ENCODE measurements around the gene DRC1.

The DRC1 gene

GRCh38 chr2:26412091-26412673 is 10.5 kb downstream of the DRC1 start:
- H3K27me3 Mint-ChIP-seq = peaks cover 6% of the 10 kb centered on the region

GRCh38 chr2:26414311-26414710 is 12.6 kb downstream of the DRC1 start:
- intact Hi-C loops (cut with micrococcal nuclease) = no loop called here
- Mint-ChIP-seq H3K36me3 (ENCODE audit: low read depth) (no peaks in the 10 kb centered on the region), H3K4me3 (no peak overlapping the region), H3K4me1 (ENCODE audit: low read depth) (peaks cover 24% of the 10 kb centered on the region), H3K27me3 (no peaks in the 10 kb centered on the region), H3K9me3 (peaks cover 8% of the 10 kb centered on the region), H3K27ac (peak overlapping the region; percentile 10)

More at GRCh38 chr2:26412091-26412673, 10.5 kb downstream of the DRC1 start:
- Mint-ChIP-seq H3K4me3 (peak overlapping the region; percentile 72), H3K36me3 (ENCODE audit: low read depth) (no peaks in the 10 kb centered on the region), H3K9me3 (peaks cover 8% of the 10 kb centered on the region), H3K4me1 (ENCODE audit: low read depth) (peaks cover 24% of the 10 kb centered on the region), H3K27ac (peak overlapping the region; percentile 84)
- intact Hi-C loops (cut with micrococcal nuclease) = no loop called here

- intact Hi-C loops (cut with micrococcal nuclease) = no loop called here
Measured at GRCh38 chr2:26421961-26422360, 20.2 kb downstream of the DRC1 start.

GRCh38 chr2:26422947-26423629 is 21.4 kb downstream of the DRC1 start:
- intact Hi-C loops (cut with micrococcal nuclease) = no loop called here
- Mint-ChIP-seq H3K4me3 (no peak overlapping the region), H3K27ac (no peak overlapping the region), H3K4me1 (ENCODE audit: low read depth) (no peaks in the 10 kb centered on the region), H3K36me3 (ENCODE audit: low read depth) (no peaks in the 10 kb centered on the region), H3K9me3 (no peaks in the 10 kb centered on the region), H3K27me3 (no peaks in the 10 kb centered on the region)

More at GRCh38 chr2:26421961-26422360, 20.2 kb downstream of the DRC1 start:
- Mint-ChIP-seq H3K27me3 (no peaks in the 10 kb centered on the region), H3K4me1 (ENCODE audit: low read depth) (no peaks in the 10 kb centered on the region), H3K27ac (no peak overlapping the region), H3K4me3 (no peak overlapping the region), H3K9me3 (peaks cover 2% of the 10 kb centered on the region), H3K36me3 (ENCODE audit: low read depth) (no peaks in the 10 kb centered on the region)

GRCh38 chr2:26423750-26424149 is 22.0 kb downstream of the DRC1 start:
- Mint-ChIP-seq H3K36me3 (ENCODE audit: low read depth) (no peaks in the 10 kb centered on the region), H3K9me3 (no peaks in the 10 kb centered on the region), H3K4me3 (no peak overlapping the region), H3K27me3 (no peaks in the 10 kb centered on the region), H3K27ac (no peak overlapping the region), H3K4me1 (ENCODE audit: low read depth) (no peaks in the 10 kb centered on the region)
- intact Hi-C loops (cut with micrococcal nuclease) = no loop called here

GRCh38 chr2:26424221-26424620 is 22.5 kb downstream of the DRC1 start:
- H3K9me3 Mint-ChIP-seq = no peaks in the 10 kb centered on the region
- H3K27me3 Mint-ChIP-seq = no peaks in the 10 kb centered on the region
- H3K36me3 Mint-ChIP-seq (ENCODE audit: low read depth) = no peaks in the 10 kb centered on the region
- intact Hi-C loops (cut with micrococcal nuclease) = no loop called here
- no peak overlapping the region for H3K4me3 Mint-ChIP-seq
- no peaks in the 10 kb centered on the region for H3K4me1 Mint-ChIP-seq (ENCODE audit: low read depth)
- H3K27ac Mint-ChIP-seq = no peak overlapping the region

- H3K4me3 Mint-ChIP-seq = no peak overlapping the region
- no peak overlapping the region for H3K27ac Mint-ChIP-seq
- intact Hi-C loops (cut with micrococcal nuclease) = no loop called here
- H3K4me1 Mint-ChIP-seq (ENCODE audit: low read depth) = peaks cover 5% of the 10 kb centered on the region
- no peaks in the 10 kb centered on the region for H3K9me3 Mint-ChIP-seq
- no peaks in the 10 kb centered on the region for H3K36me3 Mint-ChIP-seq (ENCODE audit: low read depth)
- peaks cover 4% of the 10 kb centered on the region for H3K27me3 Mint-ChIP-seq
Measured at GRCh38 chr2:26428846-26429245, 27.1 kb downstream of the DRC1 start.

- H3K4me3 Mint-ChIP-seq = no peak overlapping the region
- intact Hi-C loops (cut with micrococcal nuclease) = no loop called here
- H3K27ac Mint-ChIP-seq = no peak overlapping the region
- H3K9me3 Mint-ChIP-seq = no peaks in the 10 kb centered on the region
- peaks cover 5% of the 10 kb centered on the region for H3K4me1 Mint-ChIP-seq (ENCODE audit: low read depth)
- peaks cover 4% of the 10 kb centered on the region for H3K27me3 Mint-ChIP-seq
- no peaks in the 10 kb centered on the region for H3K36me3 Mint-ChIP-seq (ENCODE audit: low read depth)
Measured at GRCh38 chr2:26429779-26430578, 28.3 kb downstream of the DRC1 start.

GRCh38 chr2:26430826-26431225 is 29.1 kb downstream of the DRC1 start:
- no peaks in the 10 kb centered on the region for H3K9me3 Mint-ChIP-seq
- H3K4me1 Mint-ChIP-seq (ENCODE audit: low read depth) = peaks cover 5% of the 10 kb centered on the region
- H3K27me3 Mint-ChIP-seq = peaks cover 4% of the 10 kb centered on the region
- no peak overlapping the region for H3K4me3 Mint-ChIP-seq
- no peaks in the 10 kb centered on the region for H3K36me3 Mint-ChIP-seq (ENCODE audit: low read depth)
- H3K27ac Mint-ChIP-seq = no peak overlapping the region
- intact Hi-C loops (cut with micrococcal nuclease) = no loop called here

GRCh38 chr2:26432363-26432762 is 30.6 kb downstream of the DRC1 start:
- H3K9me3 Mint-ChIP-seq = no peaks in the 10 kb centered on the region

GRCh38 chr2:26432859-26433258 is 31.1 kb downstream of the DRC1 start:
- H3K9me3 Mint-ChIP-seq = no peaks in the 10 kb centered on the region
- peaks cover 4% of the 10 kb centered on the region for H3K27me3 Mint-ChIP-seq
- peaks cover 5% of the 10 kb centered on the region for H3K4me1 Mint-ChIP-seq (ENCODE audit: low read depth)
- intact Hi-C loops (cut with micrococcal nuclease) = no loop called here
- H3K4me3 Mint-ChIP-seq = no peak overlapping the region
- no peak overlapping the region for H3K27ac Mint-ChIP-seq
- no peaks in the 10 kb centered on the region for H3K36me3 Mint-ChIP-seq (ENCODE audit: low read depth)

More at GRCh38 chr2:26432363-26432762, 30.6 kb downstream of the DRC1 start:
- no peak overlapping the region for H3K27ac Mint-ChIP-seq
- peaks cover 5% of the 10 kb centered on the region for H3K4me1 Mint-ChIP-seq (ENCODE audit: low read depth)
- H3K36me3 Mint-ChIP-seq (ENCODE audit: low read depth) = no peaks in the 10 kb centered on the region
- intact Hi-C loops (cut with micrococcal nuclease) = no loop called here
- H3K4me3 Mint-ChIP-seq = no peak overlapping the region
- peaks cover 4% of the 10 kb centered on the region for H3K27me3 Mint-ChIP-seq

GRCh38 chr2:26435106-26435505 is 33.4 kb downstream of the DRC1 start:
- Mint-ChIP-seq H3K36me3 (ENCODE audit: low read depth) (no peaks in the 10 kb centered on the region), H3K4me3 (no peak overlapping the region)

GRCh38 chr2:26438526-26438925 is 36.8 kb downstream of the DRC1 start:
- H3K27ac Mint-ChIP-seq = no peak overlapping the region
- no peaks in the 10 kb centered on the region for H3K36me3 Mint-ChIP-seq (ENCODE audit: low read depth)
- H3K4me1 Mint-ChIP-seq (ENCODE audit: low read depth) = peaks cover 3% of the 10 kb centered on the region

More at GRCh38 chr2:26435106-26435505, 33.4 kb downstream of the DRC1 start:
- Mint-ChIP-seq H3K27ac (no peak overlapping the region), H3K9me3 (no peaks in the 10 kb centered on the region), H3K27me3 (peaks cover 6% of the 10 kb centered on the region), H3K4me1 (ENCODE audit: low read depth) (peaks cover 5% of the 10 kb centered on the region)
- intact Hi-C loops (cut with micrococcal nuclease) = no loop called here

GRCh38 chr2:26438926-26439325 is 37.2 kb downstream of the DRC1 start:
- no peaks in the 10 kb centered on the region for H3K9me3 Mint-ChIP-seq
- H3K4me1 Mint-ChIP-seq (ENCODE audit: low read depth) = no peaks in the 10 kb centered on the region
- H3K4me3 Mint-ChIP-seq = no peak overlapping the region
- no peak overlapping the region for H3K27ac Mint-ChIP-seq
- intact Hi-C loops (cut with micrococcal nuclease) = no loop called here
- H3K36me3 Mint-ChIP-seq (ENCODE audit: low read depth) = no peaks in the 10 kb centered on the region
- H3K27me3 Mint-ChIP-seq = peaks cover 1% of the 10 kb centered on the region

More at GRCh38 chr2:26438526-26438925, 36.8 kb downstream of the DRC1 start:
- Mint-ChIP-seq H3K9me3 (no peaks in the 10 kb centered on the region), H3K4me3 (no peak overlapping the region), H3K27me3 (peaks cover 1% of the 10 kb centered on the region)
- intact Hi-C loops (cut with micrococcal nuclease) = no loop called here
